Subcutaneous adipose tissue (tissue), 4 donors: ENCODE data around the gene ACAA1. TPM values are rescaled to one million over a fixed set of nuclear protein-coding genes. Genes with fewer than 3 reads are reported as not detected.

ENCODE experiments used
- CTCF ChIP-seq: fragments of 450-650 bp; IDR thresholded peaks from one replicate; pipeline ENCODE4 v1.5.1; 2016; ENCODE audit warnings: low read depth, mild to moderate bottlenecking, control low read depth, antibody characterized with exemption, moderate library complexity
- total RNA-seq, 4 donors: library from RNA; depleted of rRNA; stranded (reverse); fragments of >200 nt; gene quantifications; one replicate each; pipeline ENCODE4 v1.1.0, GENCODE V29; 2016

Gene ACAA1
- total RNA-seq, 4 donors from 2014 or later = 42.4 to 121 (median 74.5) TPM

DNA sequence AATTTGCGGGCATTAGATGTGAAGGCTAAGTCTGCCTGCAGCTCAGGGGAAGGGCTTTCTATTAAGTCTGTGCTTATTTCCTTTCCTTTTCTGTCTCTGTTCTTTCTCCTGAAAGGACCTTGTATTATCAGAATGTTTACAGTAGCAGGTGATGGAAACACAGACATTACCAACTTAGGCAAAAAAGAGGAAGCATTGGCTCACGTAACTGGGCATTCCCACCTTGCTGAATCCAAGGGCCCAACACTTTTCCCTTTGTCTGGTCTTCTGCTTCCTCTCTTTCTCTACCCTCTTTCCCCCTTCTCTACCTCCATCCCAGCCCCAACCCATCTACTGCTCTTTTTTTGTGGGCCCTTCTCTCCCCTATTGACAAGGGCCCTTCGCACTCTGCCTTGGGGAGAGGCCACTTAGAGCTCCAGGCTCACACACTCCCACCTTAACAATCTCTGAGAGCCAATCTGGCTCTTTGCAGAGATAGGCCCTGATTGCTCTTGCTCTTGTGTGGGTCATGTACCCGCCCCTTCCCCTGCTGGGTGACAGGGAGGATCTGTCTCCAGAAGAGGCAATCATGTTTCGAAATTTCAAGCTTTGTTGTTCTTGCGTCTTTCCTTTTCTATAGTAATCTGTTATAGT lies 35.0 kb downstream of the ACAA1 start:
- no peak for TF ChIP-seq CTCF

DNA sequence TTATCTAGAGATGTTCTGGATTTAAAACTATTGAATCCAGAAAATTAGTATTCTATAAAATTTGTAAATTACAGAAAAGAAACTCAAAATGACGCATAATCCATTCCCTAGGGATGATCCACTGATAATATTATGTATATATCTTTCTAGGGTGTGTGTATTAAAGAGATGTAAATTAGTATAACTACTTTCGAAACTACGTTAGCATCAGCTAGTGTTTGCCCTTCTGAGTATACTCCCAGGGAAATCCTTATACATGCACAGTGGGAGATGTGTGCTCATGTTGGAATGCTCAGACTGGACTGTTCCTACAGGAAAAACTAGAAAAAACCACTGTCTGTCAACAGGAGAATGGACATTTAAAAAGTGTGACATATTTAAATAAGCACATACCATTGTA lies 36.4 kb downstream of the ACAA1 start:
- no peak for TF ChIP-seq CTCF

GRCh38 chr3:38099518-38099917 lies 37.4 kb downstream of the ACAA1 start:
- no peak for TF ChIP-seq CTCF

DNA sequence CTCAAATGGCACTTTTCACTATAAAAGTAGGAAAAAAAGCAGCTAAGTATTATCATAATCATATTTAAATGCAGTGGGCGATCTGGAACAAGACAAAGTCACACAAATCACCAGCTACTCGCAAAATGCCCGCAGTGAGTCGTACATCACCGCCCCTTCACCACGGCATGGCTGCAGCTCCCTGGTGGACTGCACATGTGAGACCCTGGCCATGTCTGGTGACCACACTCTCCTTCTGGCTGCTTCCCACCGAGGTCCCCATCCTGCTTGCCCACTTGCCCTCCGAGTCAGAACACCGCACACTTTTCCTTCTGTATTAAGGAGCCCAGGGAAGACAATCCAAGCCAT lies 38.6 kb downstream of the ACAA1 start:
- TF ChIP-seq CTCF = no peak

GRCh38 chr3:38097446-38098375 lies 39.2 kb downstream of the ACAA1 start:
- TF ChIP-seq CTCF = no peak

DNA sequence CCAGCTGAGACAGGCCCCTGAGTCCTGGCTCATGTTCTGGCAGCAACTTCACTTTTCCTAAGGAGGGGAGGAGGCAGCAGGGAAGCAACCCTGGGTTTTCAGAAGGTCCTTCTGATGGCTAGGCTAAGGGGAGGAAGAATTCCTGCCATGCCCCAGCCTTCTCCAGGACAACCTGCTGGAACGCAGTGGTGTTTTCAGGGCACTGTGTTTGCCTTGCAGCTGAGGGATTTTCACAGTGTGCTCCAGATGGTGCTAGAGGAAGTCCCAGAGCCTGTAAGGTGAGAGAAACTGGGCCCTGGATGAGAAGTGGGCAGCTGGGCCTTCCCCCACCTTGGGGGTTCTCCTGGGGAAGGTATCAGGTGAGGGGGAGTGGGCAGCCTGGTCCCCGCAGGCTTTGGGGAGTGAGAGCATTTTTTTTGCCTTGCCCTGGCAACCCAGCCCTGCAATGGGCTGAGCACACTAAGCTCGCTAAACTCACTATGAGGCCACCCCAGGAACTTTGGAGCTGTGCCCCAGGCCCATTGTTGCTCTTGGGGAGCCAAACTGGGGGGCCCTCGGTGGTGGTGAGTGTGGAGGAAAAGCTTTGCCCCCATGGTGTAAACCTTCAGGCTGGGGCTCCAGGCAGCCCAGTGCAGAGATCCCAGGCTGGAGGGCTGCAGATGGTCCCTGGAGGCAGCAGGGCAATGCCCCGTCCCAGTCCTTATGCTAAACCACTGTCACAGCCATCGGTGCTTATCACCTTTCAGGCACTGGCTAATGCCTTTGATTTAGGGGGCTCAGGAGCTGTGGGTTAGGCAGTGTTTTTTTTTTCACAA lies 41.1 kb downstream of the ACAA1 start:
- no peak for TF ChIP-seq CTCF

DNA sequence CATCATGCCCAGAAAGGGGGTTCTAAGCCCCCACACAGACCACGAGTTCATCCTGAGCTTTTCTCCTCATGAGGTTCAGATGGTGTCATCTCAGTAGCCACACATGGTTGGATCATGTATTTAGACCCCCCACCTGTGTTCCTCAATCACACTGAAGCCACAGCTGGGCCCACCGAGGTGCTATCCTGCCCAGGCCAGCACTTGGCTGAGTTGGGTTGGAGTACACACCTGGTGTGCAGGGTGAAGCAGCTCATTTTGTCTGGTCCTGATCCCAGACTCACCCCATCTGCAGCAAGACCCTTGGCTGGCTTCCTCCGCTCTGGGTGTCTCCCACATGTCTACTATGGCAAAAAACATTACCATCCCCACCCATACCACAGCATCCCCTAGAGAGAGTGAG lies 41.9 kb downstream of the ACAA1 start:
- TF ChIP-seq CTCF = no peak
